ENCODE data around the gene LEPR. TPM values are rescaled to one million over a fixed set of nuclear protein-coding genes. Genes with fewer than 3 reads are reported as not detected.

Gene LEPR
- polyA plus RNA-seq, 2 of the 4 experiments (the other 2 are of a cell fraction) = 3.1 to 6.5 TPM

- Histone ChIP-seq H3K27ac (no peak overlapping the region), H3K4me2 (peak overlapping the region; percentile 48; the same call in 2 of the 3 replicates)
Measured at GRCh38 chr1:65467536-65467935, 47.1 kb downstream of the LEPR start.

GRCh38 chr1:65469126-65469888 is 48.8 kb downstream of the LEPR start:
- Histone ChIP-seq H3K9me3 (no peaks in the 10 kb centered on the region), H3K27ac (no peak overlapping the region; a peak in 1 of 6 replicates), H3K4me2 (no peak overlapping the region), H3K4me1 (peaks cover 15% of the 10 kb centered on the region; the same call in 2 of the 3 replicates), H3K4me3 (no peak overlapping the region)
- FAIRE-seq = no peak
- no peak for TF ChIP-seq RFX5 (IDR thresholded peaks at IDR 0.05)
- TF ChIP-seq E2F6 (IDR thresholded peaks at IDR 0.05; ENCODE audit: borderline replicate concordance, low read depth) = no peak
- no peak for TF ChIP-seq NFE2L2 (conservative IDR thresholded peaks at IDR 0.05; ENCODE audit: low read length)
- no peak for TF ChIP-seq USF2 (IDR thresholded peaks at IDR 0.05)
- ATAC-seq = no peak
- CTCF ChIA-PET = interaction anchor here (1.4 kb wide), 1 partner anchor 10 kb away, joined by 6 read pairs; no protein-coding TSS in a partner anchor
- 57% methylated on average over 4 of the region's 4 CpGs for WGBS (ENCODE audit: missing lambda C conversion rate)
- DNase-seq (ENCODE audit: low read depth in 1 of 2, low spot score in 1 of 2) = no peak
- POLR2A ChIA-PET = no interaction called here

More at GRCh38 chr1:65467536-65467935, 47.1 kb downstream of the LEPR start:
- Histone ChIP-seq H3K4me3 (no peak overlapping the region), H3K9me3 (no peaks in the 10 kb centered on the region), H3K4me1 (peaks cover 15% of the 10 kb centered on the region; the same call in 2 of the 3 replicates)
- no peak for FAIRE-seq
- ChIA-PET CTCF (no interaction called here), POLR2A (no interaction called here)
- TF ChIP-seq SREBF2 (IDR thresholded peaks at IDR 0.05) = no peak
- no peak for TF ChIP-seq NFE2L2 (conservative IDR thresholded peaks at IDR 0.05; ENCODE audit: low read length)
- TF ChIP-seq ZC3H11A (IDR thresholded peaks at IDR 0.05) = no peak
- TF ChIP-seq CHD2 (IDR thresholded peaks at IDR 0.05; ENCODE audit: low read length, partially characterized antibody) = no peak
- no peak for TF ChIP-seq FOSB (CRISPR knock-in tag; IDR thresholded peaks at IDR 0.05)
- TF ChIP-seq TFCP2L1 (CRISPR knock-in tag; IDR thresholded peaks at IDR 0.05) = no peak
- TF ChIP-seq KDM5A (IDR thresholded peaks at IDR 0.05) = no peak
- no peak for TF ChIP-seq E2F6 (IDR thresholded peaks at IDR 0.05; ENCODE audit: borderline replicate concordance, low read depth)
- TF ChIP-seq FOSL2 (IDR thresholded peaks at IDR 0.05) = no peak
- TF ChIP-seq FOSL2 (CRISPR knock-in tag; IDR thresholded peaks at IDR 0.05) = no peak
- TF ChIP-seq NR3C1 (IDR thresholded peaks at IDR 0.05) = no peak
- 20% methylated on average over 2 of the region's 6 CpGs for WGBS (ENCODE audit: missing lambda C conversion rate)
- peak in 1 of 2 experiments; percentile 41 for DNase-seq (ENCODE audit: low read depth in 1 of 2, low spot score in 1 of 2)
- ATAC-seq = peak in 1 of 2 experiments; percentile 73; a peak in 3 of 6 replicates

- H3K9me3 ChIP-seq = no peaks in the 10 kb centered on the region
- no peak overlapping the region for H3K4me2 ChIP-seq
- no peak for ATAC-seq
- no peak for DNase-seq (ENCODE audit: low read depth in 1 of 2, low spot score in 1 of 2)
- POLR2A ChIA-PET = no interaction called here
- H3K27ac ChIP-seq = no peak overlapping the region; a peak in 1 of 6 replicates
- 80% methylated on average over 4 of the region's 4 CpGs for WGBS (ENCODE audit: missing lambda C conversion rate)
- peaks cover 15% of the 10 kb centered on the region; the same call in 2 of the 3 replicates for H3K4me1 ChIP-seq
- CTCF ChIA-PET = no interaction called here
- FAIRE-seq = no peak
- H3K4me3 ChIP-seq = no peak overlapping the region
- TF ChIP-seq JUNB (IDR thresholded peaks at IDR 0.05) = no peak
- no peak for TF ChIP-seq GATA3 (IDR thresholded peaks at IDR 0.05; ENCODE audit: borderline replicate concordance)
- TF ChIP-seq REST (IDR thresholded peaks at IDR 0.05) = no peak
- TF ChIP-seq EP300 (IDR thresholded peaks at IDR 0.05) = no peak
- TF ChIP-seq CBX2 (IDR thresholded peaks at IDR 0.05; ENCODE audit: borderline replicate concordance, low read depth) = no peak
- no peak for TF ChIP-seq HMGXB4 (CRISPR knock-in tag; IDR thresholded peaks at IDR 0.05; ENCODE audit: borderline replicate concordance)
- TF ChIP-seq ATOH8 (CRISPR knock-in tag; IDR thresholded peaks at IDR 0.05; ENCODE audit: low read depth) = no peak
- TF ChIP-seq BCL3 (IDR thresholded peaks at IDR 0.05) = no peak
- no peak for TF ChIP-seq NR3C1 (IDR thresholded peaks at IDR 0.05)
- TF ChIP-seq ZC3H11A (IDR thresholded peaks at IDR 0.05) = no peak
- TF ChIP-seq CHD4 (IDR thresholded peaks at IDR 0.05; ENCODE audit: borderline replicate concordance) = no peak
- no peak for TF ChIP-seq TP53 (CRISPR knock-in tag; IDR thresholded peaks at IDR 0.05)
Measured at GRCh38 chr1:65469889-65470340, 49.4 kb downstream of the LEPR start.

Data from A549 (cell line).